Sigmoid colon (tissue), 7 donors: Measurements from ENCODE around the gene SP6. TPM values are rescaled to one million over a fixed set of nuclear protein-coding genes. Genes with fewer than 3 reads are reported as not detected.

ENCODE experiments used
- DNase-seq: peaks from one replicate; pipeline ENCODE4 v3.0.0-alpha.2; 2019
- H3K27ac ChIP-seq, 4 donors: fragments of 200-600 bp; sonication (generic); one replicate each; pipeline ENCODE4 v1.5.1; 2016 to 2019; ENCODE audit warnings: mild to moderate bottlenecking in 1 of 4
- H3K27me3 ChIP-seq, 3 donors: fragments of 200-600 bp; sonication (generic); one replicate each; pipeline ENCODE4 v1.5.1; 2019; ENCODE audit warnings: mild to moderate bottlenecking in 1 of 3
- H3K36me3 ChIP-seq, 4 donors: fragments of 200-600 bp; sonication (generic); one replicate each; pipeline ENCODE4 v1.5.1; 2016 to 2019
- H3K4me1 ChIP-seq, 4 donors: fragments of 200-600 bp; sonication (generic); one replicate each; pipeline ENCODE4 v1.5.1; 2017 to 2019
- H3K4me3 ChIP-seq, 4 donors: fragments of 200-600 bp; sonication (generic); one replicate each; pipeline ENCODE4 v1.5.1; 2017 to 2019; ENCODE audit warnings: mild to moderate bottlenecking in 2 of 4, moderate library complexity in 1 of 4
- H3K9me3 ChIP-seq, 4 donors: fragments of 200-600 bp in 3 of 4; sonication (generic) in 3 of 4; one replicate each; pipeline versions ENCODE4 v1.5.1 to v1.6.1; 2013 to 2019
- CTCF ChIP-seq, 4 experiments: fragments of 450-650 bp in 3 of 4; fragments of 200-600 bp in 1 of 4; IDR thresholded peaks; one replicate each; pipeline ENCODE4 v1.5.1; 2016 to 2019; ENCODE audit warnings: antibody characterized with exemption in 4 of 4, mild to moderate bottlenecking in 3 of 4, moderate library complexity in 2 of 4
- EP300 ChIP-seq, 4 donors: sonication (generic); formaldehyde crosslinking; IDR thresholded peaks; one replicate each; pipeline ENCODE4 v1.6.1; 2017; ENCODE audit warnings: antibody characterized with exemption in 4 of 4
- POLR2A ChIP-seq, 2 donors: fragments of 450-650 bp; IDR thresholded peaks; one replicate each; pipeline ENCODE4 v1.6.1; 2016; ENCODE audit warnings: antibody characterized with exemption in 2 of 2, mild to moderate bottlenecking in 2 of 2, moderate library complexity in 2 of 2
- POLR2AphosphoS5 ChIP-seq, 4 donors: sonication (generic); formaldehyde crosslinking; IDR thresholded peaks; one replicate each; pipeline ENCODE4 v1.6.1; 2017; ENCODE audit warnings: antibody characterized with exemption in 4 of 4
- WGBS, 2 donors: extraction: QIAGEN DNeasy Blood & Tissue Kit; methylation state at CpG; one replicate each; pipeline ENCODE4 v1.1.7; 2013; 5-methylcytosine and 5-hydroxymethylcytosine counted together
- intact Hi-C: fragments of 100-400 bp; cut with DNase I; formaldehyde crosslinking; loops from one replicate; pipeline ENCODE4 v1.15.1; 2023
- polyA plus RNA-seq, 3 donors: library from polyadenylated mRNA; stranded (reverse); fragments of 200-250 nt; gene quantifications; one replicate each; pipeline ENCODE4 v1.2.3, GENCODE V29; 2013
- total RNA-seq, 4 donors: library from RNA; depleted of rRNA; stranded (reverse); fragments of >200 nt; gene quantifications; one replicate each; pipeline ENCODE4 v1.1.0, GENCODE V29; 2016
- donor health status: healthy with polysubstance abuse.
- donor health status: Bipolar disorder and iron deficiency.
- donor health status: healthy.

The SP6 gene
- total and polyA plus RNA-seq, 7 donors = 0.16 to 18.8 (median 2.3) TPM; not detected in 3

GRCh38 chr17:47839071-47839470 is 11.9 kb downstream of the SP6 start:
- no peaks in the 10 kb centered on the region for H3K9me3 ChIP-seq
- no peak for DNase-seq
- TF ChIP-seq EP300 (IDR thresholded peaks at IDR 0.05) = no peak
- no peak for TF ChIP-seq POLR2A (IDR thresholded peaks at IDR 0.05)
- peaks cover 0 to 22% (median 18%) of the 10 kb centered on the region in 4 donors for H3K4me1 ChIP-seq
- H3K36me3 ChIP-seq = peaks cover 0 to 34% (median 9%) of the 10 kb centered on the region in 4 donors
- intact Hi-C loops = no loop called here
- H3K27me3 ChIP-seq = no peaks in the 10 kb centered on the region
- H3K4me3 ChIP-seq = no peak overlapping the region
- 93 to 94% methylated on average over 5 of the region's 5 CpGs for WGBS, 2 donors
- H3K27ac ChIP-seq = no peak overlapping the region

- 95 to 96% methylated on average over 13 of the region's 13 CpGs for WGBS, 2 donors
- Histone ChIP-seq H3K27ac (no peak overlapping the region), H3K36me3 (peaks cover 0 to 34% (median 9%) of the 10 kb centered on the region in 4 donors), H3K4me3 (no peak overlapping the region), H3K27me3 (no peaks in the 10 kb centered on the region), H3K9me3 (no peaks in the 10 kb centered on the region), H3K4me1 (peaks cover 0 to 22% (median 18%) of the 10 kb centered on the region in 4 donors)
- intact Hi-C loops = no loop called here
- DNase-seq = no peak
- no peak for TF ChIP-seq POLR2A (IDR thresholded peaks at IDR 0.05)
- no peak for TF ChIP-seq EP300 (IDR thresholded peaks at IDR 0.05)
- no peak for TF ChIP-seq POLR2AphosphoS5 (IDR thresholded peaks at IDR 0.05)
- no peak for TF ChIP-seq CTCF (IDR thresholded peaks at IDR 0.05)
These were observed 12.3 kb downstream of the SP6 start for GRCh38 chr17:47838636-47839035.

- no peak for TF ChIP-seq POLR2AphosphoS5 (IDR thresholded peaks at IDR 0.05)
- no peak for TF ChIP-seq EP300 (IDR thresholded peaks at IDR 0.05)
- TF ChIP-seq POLR2A (IDR thresholded peaks at IDR 0.05) = no peak
- TF ChIP-seq CTCF (IDR thresholded peaks at IDR 0.05) = no peak
- Histone ChIP-seq H3K36me3 (peaks cover 0 to 34% (median 9%) of the 10 kb centered on the region in 4 donors), H3K4me1 (peaks cover 0 to 20% (median 16%) of the 10 kb centered on the region in 4 donors), H3K27ac (no peak overlapping the region), H3K27me3 (no peaks in the 10 kb centered on the region), H3K4me3 (no peak overlapping the region), H3K9me3 (no peaks in the 10 kb centered on the region)
- 82 to 88% methylated on average over 13 of the region's 13 CpGs for WGBS, 2 donors
- intact Hi-C loops = no loop called here
- DNase-seq = no peak
These were observed 13.4 kb downstream of the SP6 start for GRCh38 chr17:47837401-47838039.

GRCh38 chr17:47836601-47837000 is 14.4 kb downstream of the SP6 start:
- DNase-seq = no peak
- WGBS, 2 donors = 89 to 90% methylated on average over 6 of the region's 6 CpGs
- no peaks in the 10 kb centered on the region for H3K27me3 ChIP-seq
- peaks cover 0 to 34% (median 9%) of the 10 kb centered on the region in 4 donors for H3K36me3 ChIP-seq
- H3K4me3 ChIP-seq = no peak overlapping the region
- H3K27ac ChIP-seq = no peak overlapping the region
- no peak for TF ChIP-seq EP300 (IDR thresholded peaks at IDR 0.05)
- no peak for TF ChIP-seq CTCF (IDR thresholded peaks at IDR 0.05)
- TF ChIP-seq POLR2AphosphoS5 (IDR thresholded peaks at IDR 0.05) = no peak
- no peak for TF ChIP-seq POLR2A (IDR thresholded peaks at IDR 0.05)
- intact Hi-C loops = no loop called here
- peaks cover 0 to 26% (median 22%) of the 10 kb centered on the region in 4 donors for H3K4me1 ChIP-seq
- no peaks in the 10 kb centered on the region for H3K9me3 ChIP-seq

- TF ChIP-seq POLR2AphosphoS5 (IDR thresholded peaks at IDR 0.05) = no peak
- TF ChIP-seq CTCF (IDR thresholded peaks at IDR 0.05) = no peak
- no peak for TF ChIP-seq POLR2A (IDR thresholded peaks at IDR 0.05)
- no peak for TF ChIP-seq EP300 (IDR thresholded peaks at IDR 0.05)
- H3K4me1 ChIP-seq = peaks cover 0 to 26% (median 22%) of the 10 kb centered on the region in 4 donors
- H3K27me3 ChIP-seq = no peaks in the 10 kb centered on the region
- WGBS, 2 donors = 66 to 72% methylated on average over 5 of the region's 5 CpGs
- H3K27ac ChIP-seq = no peak overlapping the region
- intact Hi-C loops = no loop called here
- no peaks in the 10 kb centered on the region for H3K9me3 ChIP-seq
- H3K4me3 ChIP-seq = no peak overlapping the region
- no peak for DNase-seq
- H3K36me3 ChIP-seq = peaks cover 0 to 34% (median 9%) of the 10 kb centered on the region in 4 donors
These were observed 16.2 kb downstream of the SP6 start for GRCh38 chr17:47834756-47835155.
